Heart left ventricle (tissue), 13 donors: ENCODE data around the gene DOK3.

Experiments
- POLR2A ChIP-seq, 2 donors: fragments of 450-650 bp; IDR thresholded peaks; one replicate each; pipeline ENCODE4 v1.6.1; 2017; ENCODE audit warnings: antibody characterized with exemption in 2 of 2, mild to moderate bottlenecking in 2 of 2, moderate library complexity in 2 of 2
- TF ChIP-seq, protein P1 (sequence below), 12 donors: fragments of 200-600 bp; sonication (generic) in 4 of 12; IDR thresholded peaks; one replicate each; pipeline versions ENCODE4 v1.5.0 to v1.8.0; 2018 to 2022; ENCODE audit warnings: antibody characterized with exemption in 12 of 12, mild to moderate bottlenecking in 5 of 12
- donor health status: ischemic (EF 13 %, LVEDD 7.1; RV severe dilation, severe dysfunction).
- donor health status: DM: no; HTN: yes; CAD: no.
- donor health status: DM: no; HTN: no; CAD: no.
- donor health status: ischemic (EF 25% LVEDD 6.9; RV normal size, moderate dysfunction).
- donor health status: ischemic (EF 25% LVEDD 5.7; RV mildly dilated, moderate dysfunction).
- donor health status: ischemic (EF 35%, LVEDD 5.7; RV mildly dilated, moderate dysfunction).
- donor health status: nonischemic (EF 11% LVEDD 7.7; RV severe dilation, severe dysfunction).
- donor health status: DM: yes; HTN: yes; CAD: no.
- donor health status: PGD.
- donor health status: ischemic (EF 29% LVEDD 5.4; RV normal size, mild dysfunction).
- donor health status: nonischemic (EF 23%, LVEDD 6.1; RV moderate dilation, normal function).

DNA sequence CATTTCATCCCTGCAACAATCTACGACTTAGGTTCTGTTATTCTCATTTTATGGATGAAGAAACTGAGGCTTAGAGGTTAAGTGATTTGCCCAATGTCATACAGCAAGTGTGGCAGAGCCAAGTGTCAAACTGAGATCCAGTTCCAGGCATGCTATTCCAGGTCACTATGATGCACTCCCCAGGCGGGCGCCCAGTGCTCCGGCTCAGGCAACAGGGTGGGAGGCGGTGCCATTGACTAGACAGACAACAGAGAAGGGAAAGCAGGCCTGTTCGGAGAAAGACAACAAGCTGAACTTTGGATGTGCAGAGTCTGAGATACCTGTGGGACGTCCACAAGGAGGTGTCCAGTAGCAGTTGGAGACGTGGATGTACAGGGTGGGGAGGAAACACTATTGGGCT lies 18.0 kb upstream of the DOK3 start:
- TF ChIP-seq, protein P1, sequence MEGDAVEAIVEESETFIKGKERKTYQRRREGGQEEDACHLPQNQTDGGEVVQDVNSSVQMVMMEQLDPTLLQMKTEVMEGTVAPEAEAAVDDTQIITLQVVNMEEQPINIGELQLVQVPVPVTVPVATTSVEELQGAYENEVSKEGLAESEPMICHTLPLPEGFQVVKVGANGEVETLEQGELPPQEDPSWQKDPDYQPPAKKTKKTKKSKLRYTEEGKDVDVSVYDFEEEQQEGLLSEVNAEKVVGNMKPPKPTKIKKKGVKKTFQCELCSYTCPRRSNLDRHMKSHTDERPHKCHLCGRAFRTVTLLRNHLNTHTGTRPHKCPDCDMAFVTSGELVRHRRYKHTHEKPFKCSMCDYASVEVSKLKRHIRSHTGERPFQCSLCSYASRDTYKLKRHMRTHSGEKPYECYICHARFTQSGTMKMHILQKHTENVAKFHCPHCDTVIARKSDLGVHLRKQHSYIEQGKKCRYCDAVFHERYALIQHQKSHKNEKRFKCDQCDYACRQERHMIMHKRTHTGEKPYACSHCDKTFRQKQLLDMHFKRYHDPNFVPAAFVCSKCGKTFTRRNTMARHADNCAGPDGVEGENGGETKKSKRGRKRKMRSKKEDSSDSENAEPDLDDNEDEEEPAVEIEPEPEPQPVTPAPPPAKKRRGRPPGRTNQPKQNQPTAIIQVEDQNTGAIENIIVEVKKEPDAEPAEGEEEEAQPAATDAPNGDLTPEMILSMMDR (IDR thresholded peaks at IDR 0.05): no peak
- TF ChIP-seq POLR2A (IDR thresholded peaks at IDR 0.05): no peak
